ENCODE data around the gene CTAGE4.
A peak's percentile ranks its signal among the peaks of the same experiment; 100 is the strongest.
"Not testable (repeated sequence)": the region's sequence is repeated elsewhere in the genome, so short reads cannot be mapped to it uniquely, and the experiment has no call there.

Gene CTAGE4

DNA sequence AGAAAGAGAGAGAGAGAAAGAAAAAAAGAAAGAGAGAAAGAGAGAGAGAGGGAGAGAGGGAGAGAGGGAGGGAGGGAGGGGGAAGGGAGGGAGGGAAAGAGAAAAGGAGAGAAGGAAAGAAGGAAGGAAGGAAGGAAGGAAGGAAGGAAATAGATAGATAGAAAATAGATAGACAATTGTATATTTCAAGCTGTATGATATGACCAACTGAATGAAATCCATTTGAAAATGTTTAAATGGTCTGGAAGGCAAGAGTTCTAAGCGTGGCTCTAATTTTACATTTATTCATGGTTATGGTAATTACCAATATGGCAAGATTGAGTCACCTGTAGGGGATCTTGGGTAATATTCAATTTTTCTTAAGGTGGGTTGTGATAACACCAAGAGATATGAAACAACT lies 24.4 kb upstream of the CTAGE4 start:
- no peak for DNase-seq
- Histone ChIP-seq H3K79me1 (ENCODE audit: low read length) (no peaks in the 10 kb centered on the region), H4K8ac (ENCODE audit: low read depth, low read length) (no peak overlapping the region), H3K36me3 (ENCODE audit: control insufficient read depth, insufficient read depth, low read length) (no peaks in the 10 kb centered on the region), H3K56ac (ENCODE audit: low read length) (no peak overlapping the region), H3K4me3 (ENCODE audit: low read length) (no peak overlapping the region), H4K5ac (ENCODE audit: low read length) (no peak overlapping the region), H2BK120ac (ENCODE audit: low read depth, low read length) (no peak overlapping the region), H3K27me3 (ENCODE audit: insufficient read depth, low read length, poor library complexity) (no peaks in the 10 kb centered on the region), H3K27ac (ENCODE audit: low read depth, low read length) (no peak overlapping the region), H2BK15ac (replicated peaks; ENCODE audit: low read depth) (no peak overlapping the region), H3K23ac (ENCODE audit: low read length) (no peak overlapping the region), H3K18ac (ENCODE audit: low read length) (no peak overlapping the region), H3K4me1 (ENCODE audit: control insufficient read depth, low read depth, low read length) (no peaks in the 10 kb centered on the region), H3K9ac (ENCODE audit: low read length) (no peak overlapping the region), H3K4ac (ENCODE audit: low read depth, low read length) (no peak overlapping the region), H3K4me2 (ENCODE audit: low read length) (no peak overlapping the region), H2BK5ac (ENCODE audit: low read length) (no peak overlapping the region), H2AK5ac (ENCODE audit: low read length) (no peak overlapping the region), H3K79me2 (ENCODE audit: control insufficient read depth, insufficient read depth, low read length) (no peaks in the 10 kb centered on the region)
- WGBS (ENCODE audit: extremely low coverage, insufficient coverage, low lambda C conversion rate), result no CpG with 5 or more reads among the region's 1 CpG

DNA sequence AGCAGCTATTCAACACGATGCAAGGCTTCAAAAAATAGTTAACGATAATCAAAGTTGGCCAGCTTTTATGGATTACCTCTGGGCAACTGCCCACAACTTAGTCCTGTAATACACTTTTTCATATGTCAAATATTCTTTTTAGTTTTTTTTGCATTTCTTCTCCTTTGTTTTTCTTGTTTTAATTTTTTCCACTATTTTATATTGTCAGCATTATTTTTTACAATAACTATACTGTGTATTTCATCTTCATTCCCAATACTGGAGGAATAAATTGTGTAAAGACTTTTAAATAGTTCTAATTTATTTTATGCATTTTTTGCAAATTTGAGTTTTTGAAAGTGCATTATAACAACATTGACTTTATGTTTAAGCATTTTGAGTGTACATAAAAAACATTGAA lies 18.5 kb upstream of the CTAGE4 start:
- no peak for DNase-seq

DNA sequence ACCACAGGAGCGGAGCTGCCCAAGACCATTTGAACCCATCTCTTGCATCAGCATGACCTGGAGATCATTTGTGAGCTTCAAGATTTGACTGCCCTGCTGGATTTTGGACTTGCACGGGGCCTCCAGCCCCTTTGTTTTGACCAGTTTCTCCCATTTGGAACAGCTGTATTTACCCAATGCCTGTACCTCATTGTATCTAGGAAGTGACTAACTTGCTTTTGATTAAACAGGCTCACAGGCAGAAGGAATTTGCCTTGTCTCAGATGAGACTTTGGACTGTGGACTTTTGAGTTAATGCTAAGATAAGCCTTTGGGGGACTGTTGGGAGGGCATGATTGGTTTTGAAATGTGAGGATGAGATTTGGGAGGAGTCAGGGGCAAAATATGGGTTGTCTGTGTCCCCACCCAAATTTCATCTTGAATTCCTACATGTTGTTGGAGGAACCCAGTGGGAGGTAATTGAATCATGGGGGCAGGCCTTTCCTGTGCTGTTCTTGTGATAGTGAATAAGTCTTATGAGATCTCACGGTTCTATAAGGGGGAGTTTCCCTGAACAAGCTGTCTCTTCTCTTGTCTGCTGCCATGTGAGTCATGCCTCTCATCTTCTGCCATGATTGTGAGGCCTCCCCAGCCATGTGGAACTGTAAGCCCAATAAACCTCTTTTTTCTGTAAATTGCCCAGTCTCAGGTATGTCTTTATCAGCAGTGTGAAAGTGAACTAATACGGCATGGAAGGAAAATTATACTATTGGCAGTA lies 11.5 kb upstream of the CTAGE4 start:
- not testable (repeated sequence) for H3K18ac ChIP-seq (ENCODE audit: low read length); DNase-seq; H2BK120ac ChIP-seq (ENCODE audit: low read depth, low read length); H2BK5ac ChIP-seq (ENCODE audit: low read length); H4K8ac ChIP-seq (ENCODE audit: low read depth, low read length); H3K23ac ChIP-seq (ENCODE audit: low read length); H3K27ac ChIP-seq (ENCODE audit: low read depth, low read length); H3K56ac ChIP-seq (ENCODE audit: low read length); H3K79me1 ChIP-seq (ENCODE audit: low read length); H3K27me3 ChIP-seq (ENCODE audit: insufficient read depth, low read length, poor library complexity); H4K5ac ChIP-seq (ENCODE audit: low read length); H3K9ac ChIP-seq (ENCODE audit: low read length); H2AK5ac ChIP-seq (ENCODE audit: low read length); H3K4ac ChIP-seq (ENCODE audit: low read depth, low read length); H3K4me3 ChIP-seq (ENCODE audit: low read length); H3K36me3 ChIP-seq (ENCODE audit: control insufficient read depth, insufficient read depth, low read length); H3K4me2 ChIP-seq (ENCODE audit: low read length); H2BK15ac ChIP-seq (replicated peaks; ENCODE audit: low read depth); H3K4me1 ChIP-seq (ENCODE audit: control insufficient read depth, low read depth, low read length); H3K79me2 ChIP-seq (ENCODE audit: control insufficient read depth, insufficient read depth, low read length)
- no CpG with 5 or more reads among the region's 4 CpGs for WGBS (ENCODE audit: extremely low coverage, insufficient coverage, low lambda C conversion rate)

More for the DNA sequence above, 18.5 kb upstream of the CTAGE4 start:
- no peak overlapping the region for H2AK5ac ChIP-seq (ENCODE audit: low read length)
- H3K4me2 ChIP-seq (ENCODE audit: low read length), result no peak overlapping the region
- no peak overlapping the region for H2BK120ac ChIP-seq (ENCODE audit: low read depth, low read length)
- H4K8ac ChIP-seq (ENCODE audit: low read depth, low read length), result no peak overlapping the region
- no peaks in the 10 kb centered on the region for H3K4me1 ChIP-seq (ENCODE audit: control insufficient read depth, low read depth, low read length)
- no peak overlapping the region for H3K9ac ChIP-seq (ENCODE audit: low read length)
- WGBS (ENCODE audit: extremely low coverage, insufficient coverage, low lambda C conversion rate), result no CpG with 5 or more reads among the region's 2 CpGs
- H4K5ac ChIP-seq (ENCODE audit: low read length), result no peak overlapping the region
- H3K79me1 ChIP-seq (ENCODE audit: low read length), result no peaks in the 10 kb centered on the region
- no peaks in the 10 kb centered on the region for H3K79me2 ChIP-seq (ENCODE audit: control insufficient read depth, insufficient read depth, low read length)
- no peak overlapping the region for H3K56ac ChIP-seq (ENCODE audit: low read length)
- H3K36me3 ChIP-seq (ENCODE audit: control insufficient read depth, insufficient read depth, low read length), result no peaks in the 10 kb centered on the region
- H3K18ac ChIP-seq (ENCODE audit: low read length), result no peak overlapping the region
- no peak overlapping the region for H3K23ac ChIP-seq (ENCODE audit: low read length)
- H2BK15ac ChIP-seq (replicated peaks; ENCODE audit: low read depth), result no peak overlapping the region
- no peak overlapping the region for H2BK5ac ChIP-seq (ENCODE audit: low read length)
- H3K4ac ChIP-seq (ENCODE audit: low read depth, low read length), result no peak overlapping the region
- H3K27me3 ChIP-seq (ENCODE audit: insufficient read depth, low read length, poor library complexity), result no peaks in the 10 kb centered on the region
- H3K27ac ChIP-seq (ENCODE audit: low read depth, low read length), result no peak overlapping the region
- no peak overlapping the region for H3K4me3 ChIP-seq (ENCODE audit: low read length)

DNA sequence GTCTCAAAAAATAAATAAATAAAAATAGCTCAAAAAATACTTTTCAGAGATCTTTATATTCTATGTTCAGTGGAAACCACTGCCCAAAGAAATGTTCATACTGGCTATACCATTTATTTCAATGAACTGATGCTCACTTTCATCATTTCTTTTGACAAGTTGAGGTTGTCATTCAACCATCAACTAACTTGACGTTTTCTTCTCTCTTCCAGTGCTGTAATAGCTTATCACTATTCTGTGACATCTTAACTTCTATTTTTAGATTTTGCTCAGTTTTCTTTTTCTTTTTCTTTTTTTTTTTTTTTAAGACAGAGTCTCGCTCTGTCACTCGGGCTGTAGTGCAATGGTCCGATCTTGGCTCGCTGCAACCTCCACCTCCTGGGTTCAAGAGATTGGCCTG lies 8.7 kb upstream of the CTAGE4 start:
- H3K27ac ChIP-seq (ENCODE audit: low read depth, low read length), result no peak overlapping the region

DNA sequence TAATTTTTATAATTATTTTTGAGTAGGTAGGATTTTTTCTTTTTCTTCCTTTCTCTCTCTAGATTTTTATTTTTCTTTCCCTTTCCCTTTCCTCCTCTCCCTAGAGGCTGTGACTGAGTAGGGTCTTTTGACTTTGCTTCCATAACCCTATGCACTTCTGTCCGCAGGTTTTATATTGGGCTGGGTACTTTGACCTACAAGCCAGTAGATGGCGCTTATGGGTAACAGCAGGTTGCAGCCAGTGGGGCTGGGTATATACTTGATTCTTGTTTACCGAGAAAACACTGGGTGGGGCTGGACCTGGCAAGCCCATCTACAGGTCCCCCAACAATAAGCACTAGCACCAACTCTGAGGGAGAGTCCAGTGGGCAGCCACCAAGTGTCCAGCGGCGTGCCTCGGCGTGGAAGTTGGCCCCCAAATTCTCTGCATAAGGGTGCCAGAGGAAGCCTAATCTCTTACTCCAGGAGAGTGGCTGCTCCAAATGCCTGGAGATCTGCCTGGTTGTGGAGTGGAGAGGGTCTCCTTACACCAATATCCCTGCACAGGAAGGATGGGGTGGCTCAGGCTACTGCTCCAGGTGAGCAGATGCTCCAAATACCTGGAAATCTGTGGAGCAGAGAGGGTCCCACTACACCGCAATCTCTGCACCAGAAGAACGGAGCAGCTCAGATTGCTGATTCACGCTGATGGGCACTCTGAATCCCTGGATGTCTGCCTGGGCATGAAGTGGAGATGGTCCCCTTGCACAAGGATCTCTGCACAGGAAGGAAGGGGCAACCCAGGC lies 4.7 kb upstream of the CTAGE4 start:
- not testable (repeated sequence) for H3K4ac ChIP-seq (ENCODE audit: low read depth, low read length); H3K27ac ChIP-seq (ENCODE audit: low read depth, low read length); H3K56ac ChIP-seq (ENCODE audit: low read length); H4K8ac ChIP-seq (ENCODE audit: low read depth, low read length); H2AK5ac ChIP-seq (ENCODE audit: low read length); H2BK120ac ChIP-seq (ENCODE audit: low read depth, low read length); H3K9ac ChIP-seq (ENCODE audit: low read length); H3K4me1 ChIP-seq (ENCODE audit: control insufficient read depth, low read depth, low read length); H2BK15ac ChIP-seq (replicated peaks; ENCODE audit: low read depth); H3K79me1 ChIP-seq (ENCODE audit: low read length); H3K18ac ChIP-seq (ENCODE audit: low read length); H3K4me2 ChIP-seq (ENCODE audit: low read length); H2BK5ac ChIP-seq (ENCODE audit: low read length); H3K4me3 ChIP-seq (ENCODE audit: low read length); H3K23ac ChIP-seq (ENCODE audit: low read length); H3K79me2 ChIP-seq (ENCODE audit: control insufficient read depth, insufficient read depth, low read length); H3K36me3 ChIP-seq (ENCODE audit: control insufficient read depth, insufficient read depth, low read length); H3K27me3 ChIP-seq (ENCODE audit: insufficient read depth, low read length, poor library complexity); H4K5ac ChIP-seq (ENCODE audit: low read length)
- no CpG with 5 or more reads among the region's 10 CpGs for WGBS (ENCODE audit: extremely low coverage, insufficient coverage, low lambda C conversion rate)
- peak; percentile 57 for DNase-seq

More for the DNA sequence above, 8.7 kb upstream of the CTAGE4 start:
- H3K4me3 ChIP-seq (ENCODE audit: low read length), result no peak overlapping the region
- WGBS (ENCODE audit: extremely low coverage, insufficient coverage, low lambda C conversion rate), result no CpG with 5 or more reads among the region's 5 CpGs
- no peak overlapping the region for H4K5ac ChIP-seq (ENCODE audit: low read length)
- H2AK5ac ChIP-seq (ENCODE audit: low read length), result no peak overlapping the region
- H3K4me1 ChIP-seq (ENCODE audit: control insufficient read depth, low read depth, low read length), result no peaks in the 10 kb centered on the region
- no peak overlapping the region for H2BK120ac ChIP-seq (ENCODE audit: low read depth, low read length)
- no peak overlapping the region for H3K18ac ChIP-seq (ENCODE audit: low read length)
- H3K4ac ChIP-seq (ENCODE audit: low read depth, low read length), result no peak overlapping the region
- no peak overlapping the region for H3K23ac ChIP-seq (ENCODE audit: low read length)
- no peaks in the 10 kb centered on the region for H3K27me3 ChIP-seq (ENCODE audit: insufficient read depth, low read length, poor library complexity)
- DNase-seq, result no peak
- peaks cover 1% of the 10 kb centered on the region for H3K36me3 ChIP-seq (ENCODE audit: control insufficient read depth, insufficient read depth, low read length)
- no peaks in the 10 kb centered on the region for H3K79me2 ChIP-seq (ENCODE audit: control insufficient read depth, insufficient read depth, low read length)
- H4K8ac ChIP-seq (ENCODE audit: low read depth, low read length), result no peak overlapping the region
- H2BK15ac ChIP-seq (replicated peaks; ENCODE audit: low read depth), result no peak overlapping the region
- no peak overlapping the region for H2BK5ac ChIP-seq (ENCODE audit: low read length)
- H3K79me1 ChIP-seq (ENCODE audit: low read length), result no peaks in the 10 kb centered on the region
- no peak overlapping the region for H3K4me2 ChIP-seq (ENCODE audit: low read length)
- no peak overlapping the region for H3K56ac ChIP-seq (ENCODE audit: low read length)
- H3K9ac ChIP-seq (ENCODE audit: low read length), result no peak overlapping the region

All from mesendoderm (in vitro differentiated cells).